ENCODE data around the gene ARHGAP26. TPM values are rescaled to one million over a fixed set of nuclear protein-coding genes. Genes with fewer than 3 reads are reported as not detected.
A peak's percentile ranks its signal among the peaks of the same experiment; 100 is the strongest.

Gene ARHGAP26
- total RNA-seq, 1 experiment from 2014 or later, result 65.5 TPM

GRCh38 chr5:142801495-142801871 is 31.3 kb downstream of the ARHGAP26 start:
- no peak overlapping the region for H3K4me3 ChIP-seq (ENCODE audit: low read depth in 2 of 2, low read length in 2 of 2)
- peak overlapping the region; percentile 19 for H3K27ac ChIP-seq (ENCODE audit: low read length)
- BruUV-seq (replicated peaks), result no TSS peak
- CTCF ChIA-PET, result no interaction called here
- H3K9me3 ChIP-seq (ENCODE audit: control insufficient read depth, insufficient read depth, low read depth, low read length), result no peaks in the 10 kb centered on the region
- peaks cover 59% of the 10 kb centered on the region for H3K4me1 ChIP-seq (ENCODE audit: control insufficient read depth, insufficient read depth, low read length)
- no peaks in the 10 kb centered on the region for H3K27me3 ChIP-seq (ENCODE audit: control insufficient read depth, insufficient read depth, low read length)
- no peaks in the 10 kb centered on the region for H3K36me3 ChIP-seq (ENCODE audit: control insufficient read depth, insufficient read depth, low read length)
- POLR2A ChIA-PET, result interaction anchor here (0.5 kb wide), 1 partner anchor 10 kb away, joined by 5 read pairs; no protein-coding TSS in a partner anchor
- no peak for TF ChIP-seq TCF7L2 (IDR thresholded peaks at IDR 0.05; ENCODE audit: low read depth, low read length)
- no peak for TF ChIP-seq POLR2AphosphoS5 (IDR thresholded peaks at IDR 0.05; ENCODE audit: low read depth, low read length)
- TF ChIP-seq CTCF (IDR thresholded peaks at IDR 0.05), result no peak
- no peak for TF ChIP-seq REST (IDR thresholded peaks at IDR 0.05; ENCODE audit: insufficient read depth in 1 of 2, low read depth in 2 of 2, low read length in 1 of 2)
- no peak for TF ChIP-seq SIN3A (IDR thresholded peaks at IDR 0.05; ENCODE audit: borderline replicate concordance, insufficient read depth, low read depth, low read length)
- no peak for ATAC-seq
- in situ Hi-C loops (cut with HindIII; ENCODE audit: low pct_unique_long_range_greater_than_20kb, low sequenced_read_pairs) (no loop called here), intact Hi-C loops (cut with micrococcal nuclease; ENCODE audit: unreplicated experiment) (no loop called here)
- no peak for DNase-seq (ENCODE audit: low read depth, low spot score)

GRCh38 chr5:142803428-142804125 is 33.4 kb downstream of the ARHGAP26 start:
- Histone ChIP-seq H3K9me3 (ENCODE audit: control insufficient read depth, insufficient read depth, low read depth, low read length) (no peaks in the 10 kb centered on the region), H3K4me3 (ENCODE audit: low read depth in 2 of 2, low read length in 2 of 2) (no peak overlapping the region), H3K4me1 (ENCODE audit: control insufficient read depth, insufficient read depth, low read length) (peaks cover 65% of the 10 kb centered on the region), H3K36me3 (ENCODE audit: control insufficient read depth, insufficient read depth, low read length) (no peaks in the 10 kb centered on the region), H3K27me3 (ENCODE audit: control insufficient read depth, insufficient read depth, low read length) (no peaks in the 10 kb centered on the region), H3K27ac (ENCODE audit: low read length) (peak overlapping the region; percentile 17; the same call in 1 of the 2 replicates)
- TF ChIP-seq REST (IDR thresholded peaks at IDR 0.05; ENCODE audit: insufficient read depth in 1 of 2, low read depth in 2 of 2, low read length in 1 of 2) (no peak), POLR2AphosphoS5 (IDR thresholded peaks at IDR 0.05; ENCODE audit: low read depth, low read length) (no peak), CTCF (IDR thresholded peaks at IDR 0.05) (no peak), TCF7L2 (IDR thresholded peaks at IDR 0.05; ENCODE audit: low read depth, low read length) (no peak), SIN3A (IDR thresholded peaks at IDR 0.05; ENCODE audit: borderline replicate concordance, insufficient read depth, low read depth, low read length) (no peak)
- intact Hi-C loops (cut with micrococcal nuclease; ENCODE audit: unreplicated experiment), result no loop called here
- ATAC-seq (peak; percentile 25), DNase-seq (ENCODE audit: low read depth, low spot score) (no peak)
- no TSS peak for BruUV-seq (replicated peaks)
- POLR2A ChIA-PET, result no interaction called here
- CTCF ChIA-PET, result no interaction called here
- in situ Hi-C loops (cut with HindIII; ENCODE audit: low pct_unique_long_range_greater_than_20kb, low sequenced_read_pairs), result no loop called here
